Activated CD8-positive, alpha-beta memory T cell treated with anti-CD3 and anti-CD28 coated beads for 48 hours (primary cell): ENCODE results near the gene ASIC3.
A peak's percentile ranks its signal among the peaks of the same experiment; 100 is the strongest.

Experiments
- DNase-seq, 3 experiments: peaks; one replicate each; pipeline ENCODE4 v3.0.0-alpha.2; 2020; ENCODE audit warnings: low read depth in 2 of 3, low spot score in 2 of 3

Gene ASIC3

GRCh38 chr7:151070574-151070960, 22.2 kb downstream of the ASIC3 start:
- DNase-seq = no peak

GRCh38 chr7:151071032-151071866, 22.9 kb downstream of the ASIC3 start:
- no peak for DNase-seq

GRCh38 chr7:151073990-151074389, 25.7 kb downstream of the ASIC3 start:
- no peak for DNase-seq

DNA sequence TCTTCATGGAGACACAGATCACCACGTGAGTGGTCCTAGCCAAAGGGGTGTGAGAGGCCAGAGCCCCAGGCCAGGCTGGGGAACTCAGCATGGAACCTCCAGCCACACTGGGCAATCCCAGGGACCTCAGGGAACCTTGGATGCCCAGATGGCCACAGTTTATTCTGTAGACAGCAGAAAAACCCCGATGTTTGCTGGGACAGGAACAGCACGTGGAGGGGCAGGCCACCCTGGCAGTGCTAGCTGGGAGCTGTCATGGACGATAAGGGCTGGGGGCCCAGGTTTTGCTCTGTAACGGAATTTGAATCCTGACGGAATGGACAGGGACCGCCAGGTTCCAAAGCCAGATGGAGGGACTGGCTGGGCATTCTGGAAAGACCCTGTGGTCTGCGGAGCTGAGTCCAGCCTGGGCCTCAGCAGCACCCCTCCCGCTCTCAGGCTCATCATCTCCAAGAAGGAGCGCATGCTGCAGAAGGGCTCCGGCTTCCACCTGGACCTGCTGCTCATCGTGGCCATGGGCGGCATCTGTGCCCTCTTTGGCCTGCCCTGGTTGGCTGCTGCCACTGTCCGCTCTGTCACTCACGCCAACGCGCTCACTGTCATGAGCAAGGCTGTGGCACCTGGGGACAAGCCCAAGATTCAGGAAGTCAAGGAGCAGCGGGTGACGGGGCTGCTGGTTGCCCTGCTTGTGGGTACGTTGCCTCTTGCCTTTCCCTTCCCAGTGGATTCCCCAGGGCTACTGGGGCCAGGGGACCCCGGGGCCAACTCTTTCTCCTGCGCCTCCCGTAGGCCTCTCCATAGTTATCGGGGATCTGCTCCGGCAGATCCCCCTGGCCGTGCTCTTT, 26.7 kb downstream of the ASIC3 start:
- DNase-seq = no peak

DNA sequence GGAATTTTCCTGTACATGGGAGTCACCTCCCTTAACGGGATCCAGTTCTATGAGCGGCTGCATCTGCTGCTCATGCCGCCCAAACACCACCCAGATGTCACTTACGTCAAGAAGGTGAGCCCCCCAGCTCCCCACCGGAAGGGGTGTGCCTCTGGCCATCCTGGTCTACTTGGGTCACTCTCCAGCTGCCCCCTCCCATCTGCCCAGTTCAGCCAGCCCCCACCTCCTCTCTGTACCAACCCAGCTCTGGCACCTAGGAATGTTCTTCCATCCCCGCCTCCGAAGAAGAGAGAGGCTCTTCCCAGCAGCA, 27.3 kb downstream of the ASIC3 start:
- no peak for DNase-seq

GRCh38 chr7:151075978-151076426, 27.7 kb downstream of the ASIC3 start:
- DNase-seq = no peak

DNA sequence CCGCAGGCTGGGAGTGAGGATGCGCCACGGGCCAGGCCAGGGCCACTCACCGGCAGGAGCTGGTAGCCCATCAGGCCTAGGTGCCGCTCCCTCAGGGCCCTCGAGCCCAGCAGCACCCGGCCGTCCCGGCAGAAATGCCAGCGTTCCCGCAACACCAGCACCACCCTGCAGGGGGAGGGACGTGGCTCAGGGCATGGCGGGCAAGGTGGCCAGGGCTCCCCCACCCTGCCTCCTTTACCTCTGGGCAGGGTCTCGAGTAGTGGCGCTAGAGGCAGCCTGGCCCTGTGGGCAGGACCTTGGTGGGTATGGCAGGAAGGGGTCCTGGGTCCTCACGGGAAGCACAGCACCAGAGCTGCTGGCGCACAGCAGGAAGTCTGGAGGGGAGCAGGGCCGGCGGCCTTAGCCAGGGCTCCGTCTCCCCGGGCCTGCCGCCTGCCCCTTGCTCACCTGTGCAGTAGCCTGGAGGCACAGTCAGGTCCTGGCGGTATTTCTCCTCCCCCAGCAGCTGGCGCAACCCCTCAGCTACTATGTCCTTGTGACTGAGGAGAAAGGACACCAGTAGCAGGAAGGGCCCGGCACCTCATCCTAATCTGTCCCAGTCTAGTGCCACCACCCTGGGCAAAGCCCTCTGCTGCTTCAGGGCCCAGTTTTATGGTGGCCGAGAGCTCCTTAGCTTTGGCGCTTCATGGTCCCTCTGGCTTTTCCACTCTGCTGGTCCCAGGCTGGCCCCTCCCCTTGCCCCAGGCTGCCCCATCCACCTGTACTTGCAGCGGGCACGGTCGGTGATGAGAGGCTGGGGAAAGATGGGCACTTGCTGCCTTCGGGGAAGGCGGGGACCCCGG, 28.8 kb downstream of the ASIC3 start:
- DNase-seq = no peak

- no peak for DNase-seq
These were observed 29.4 kb downstream of the ASIC3 start for GRCh38 chr7:151077705-151078232.

DNA sequence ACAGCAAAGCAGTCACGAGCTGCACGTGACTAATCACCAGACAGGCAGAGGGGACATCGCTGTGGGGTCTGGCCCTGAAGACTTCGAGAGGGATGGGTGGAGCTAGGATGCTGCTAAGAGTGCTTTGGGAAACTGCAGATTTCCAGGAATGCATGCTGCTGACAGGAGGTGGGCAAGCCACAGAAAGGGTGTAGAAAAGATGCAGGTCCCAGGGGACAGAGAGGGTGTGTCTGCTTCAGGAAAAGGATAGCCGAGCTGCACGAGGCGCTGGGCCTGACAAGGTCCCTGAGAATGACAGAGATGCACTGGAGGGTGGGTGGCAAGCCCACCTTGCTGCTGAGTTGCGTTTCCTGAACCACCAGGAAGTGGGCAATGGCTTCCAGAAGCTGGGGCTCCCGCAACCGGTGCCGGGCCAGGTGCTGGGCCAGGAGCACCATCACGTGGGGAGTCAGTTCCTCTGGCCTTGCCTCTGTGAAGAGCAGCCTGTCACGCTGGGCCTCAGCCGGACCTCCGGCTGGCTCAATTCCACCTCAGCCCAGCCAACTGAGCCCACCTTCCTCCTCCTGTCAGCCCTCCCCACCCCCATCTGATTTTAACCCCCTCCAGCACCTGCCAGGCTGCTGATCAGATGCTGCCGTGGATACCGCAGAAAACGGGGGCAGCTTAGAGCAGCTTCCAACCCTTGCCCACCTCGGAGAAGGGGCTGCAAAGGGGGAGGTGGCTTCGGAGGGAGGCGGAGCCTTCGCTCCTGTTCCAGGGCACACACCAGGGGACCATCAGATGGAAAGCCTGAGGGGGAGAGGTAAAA, 30.1 kb downstream of the ASIC3 start:
- no peak for DNase-seq

GRCh38 chr7:151079199-151079910, 31.0 kb downstream of the ASIC3 start:
- no peak for DNase-seq

GRCh38 chr7:151080067-151080521, 31.8 kb downstream of the ASIC3 start:
- no peak for DNase-seq

GRCh38 chr7:151080522-151081169, 32.3 kb downstream of the ASIC3 start, which contains the start of gene FASTK:
Gene FASTK, minus strand, starts transcription at chr7:151080809. Its CDS starts 43 bp downstream, at chr7:151080766.
- DNase-seq = peak; percentile 57 to 75 (median 63)

DNA sequence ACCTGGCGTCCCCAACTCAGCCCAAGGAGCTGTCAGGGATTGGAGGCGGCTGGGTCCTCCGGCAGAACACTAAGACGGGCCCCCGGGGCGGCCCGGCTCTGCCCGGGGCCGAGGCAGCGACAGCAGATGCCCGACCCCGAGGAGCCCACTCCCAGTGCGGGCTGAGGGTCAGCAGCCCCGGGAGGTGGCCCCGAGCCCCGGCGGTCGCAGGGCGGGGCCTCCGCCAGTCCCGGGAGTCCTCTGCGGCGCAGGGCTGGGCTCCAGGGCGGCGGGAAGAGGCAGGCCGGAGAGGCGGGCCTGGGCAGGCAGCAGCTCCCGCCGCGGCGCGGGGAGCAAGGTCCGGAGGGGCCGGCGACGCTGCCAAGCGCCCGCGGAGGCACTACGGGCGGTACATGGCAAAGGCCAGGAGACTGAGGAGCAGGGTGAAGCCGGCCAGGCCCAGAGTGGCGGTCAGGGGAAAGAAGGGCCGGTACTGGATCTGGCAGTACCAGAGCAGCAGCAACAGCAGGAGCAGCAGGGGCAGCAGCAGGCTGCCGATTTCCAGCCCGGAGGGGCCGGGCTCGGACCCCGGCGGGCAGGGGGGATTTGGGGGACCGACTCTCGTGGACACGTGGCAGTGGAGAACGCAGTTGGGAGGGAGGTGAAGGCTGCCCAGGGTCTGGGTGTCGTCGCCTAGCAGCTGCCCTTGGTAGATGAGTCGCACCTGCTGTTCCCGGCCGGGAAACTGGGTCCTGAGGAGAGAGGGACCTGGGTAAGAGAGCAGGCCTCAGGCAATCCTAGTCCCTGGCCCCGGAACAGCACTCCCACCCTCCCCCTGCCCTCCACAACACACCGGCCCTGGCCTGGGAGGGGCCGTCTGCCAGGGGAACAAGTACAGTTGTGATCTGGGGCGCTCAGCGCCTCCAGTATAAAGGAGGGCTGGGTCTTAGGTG, 33.1 kb downstream of the ASIC3 start:
- DNase-seq = no peak

- no peak for DNase-seq
These were observed 34.1 kb downstream of the ASIC3 start for GRCh38 chr7:151082141-151083070.

GRCh38 chr7:151083071-151083823, 34.9 kb downstream of the ASIC3 start, which contains the start of gene TMUB1:
Gene TMUB1, minus strand, starts transcription at chr7:151083493. Its CDS starts 930 bp downstream, at chr7:151082563.
- DNase-seq = peak; percentile 66 to 72 (median 67)

DNA sequence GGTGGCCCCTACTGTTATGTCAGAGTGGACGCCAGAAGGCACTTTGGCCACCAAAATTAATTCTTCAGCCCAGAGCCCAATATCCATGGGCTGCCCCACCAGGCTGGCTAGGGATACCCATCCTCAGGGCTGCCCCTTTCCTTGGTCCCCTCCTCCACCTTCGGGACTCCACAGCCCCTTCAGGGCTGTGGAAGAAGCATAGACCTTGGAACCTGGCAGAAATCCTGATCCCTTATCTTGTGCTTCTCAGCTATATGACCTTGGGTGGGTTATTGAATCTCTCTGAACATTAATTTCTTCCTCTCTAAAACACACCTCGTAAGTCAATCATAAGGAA, 35.5 kb downstream of the ASIC3 start:
- no peak for DNase-seq
